Measurements from ENCODE around the gene CPLANE1.

CPLANE1 gene

DNA sequence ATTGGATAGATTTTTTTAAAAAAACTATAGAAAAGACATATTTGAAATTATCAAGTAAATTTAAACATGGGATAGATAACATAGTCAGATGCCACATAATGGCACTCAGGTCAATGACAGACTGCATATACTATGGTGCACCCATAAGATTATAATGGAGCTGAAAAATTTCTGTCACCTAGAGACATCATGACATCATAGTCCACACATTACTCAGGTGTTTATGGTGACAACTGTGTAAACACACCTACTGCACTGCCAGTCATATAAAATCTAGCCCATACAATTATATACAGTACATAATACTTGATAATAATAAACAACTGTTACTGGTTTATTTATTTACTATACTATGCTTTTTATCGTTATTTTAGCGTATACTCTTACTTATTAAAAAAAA is 58.6 kb downstream of the CPLANE1 start:
- no peak for TF ChIP-seq SIN3A (IDR thresholded peaks at IDR 0.05; ENCODE audit: borderline replicate concordance, insufficient read depth, low read length)
- no peak for TF ChIP-seq POLR2AphosphoS5 (IDR thresholded peaks at IDR 0.05; ENCODE audit: low read depth, low read length)
- TF ChIP-seq REST (IDR thresholded peaks at IDR 0.05; ENCODE audit: insufficient read depth in 1 of 2, low read depth in 2 of 2, low read length in 2 of 2), result no peak
- no peak for TF ChIP-seq FOXP2 (optimal IDR thresholded peaks at IDR 0.05; ENCODE audit: borderline replicate concordance, extremely low read depth, extremely low read length, insufficient read depth)
- TF ChIP-seq TAF1 (IDR thresholded peaks at IDR 0.05; ENCODE audit: borderline replicate concordance, insufficient read depth, low read length), result no peak

DNA sequence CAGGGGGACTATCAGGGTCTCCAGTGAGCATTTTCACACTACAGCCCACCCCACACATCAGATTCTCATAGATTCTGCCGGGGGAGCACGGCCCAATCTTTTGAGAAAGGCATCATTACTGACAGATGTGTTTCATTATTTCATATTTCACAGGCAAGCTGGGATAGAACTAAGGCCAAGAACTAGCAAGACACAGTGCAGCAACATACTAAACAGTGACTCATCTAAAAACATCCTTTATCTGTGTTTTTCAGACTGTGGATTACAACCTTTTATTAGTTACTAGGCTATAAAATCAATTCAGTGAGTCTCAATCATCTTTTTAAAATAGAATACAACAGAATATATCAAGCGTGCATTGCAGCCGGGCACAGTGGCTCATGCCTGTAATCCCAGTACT is 59.8 kb downstream of the CPLANE1 start:
- TF ChIP-seq FOXP2 (optimal IDR thresholded peaks at IDR 0.05; ENCODE audit: borderline replicate concordance, extremely low read depth, extremely low read length, insufficient read depth) (no peak), TAF1 (IDR thresholded peaks at IDR 0.05; ENCODE audit: borderline replicate concordance, insufficient read depth, low read length) (no peak), REST (IDR thresholded peaks at IDR 0.05; ENCODE audit: insufficient read depth in 1 of 2, low read depth in 2 of 2, low read length in 2 of 2) (no peak), POLR2AphosphoS5 (IDR thresholded peaks at IDR 0.05; ENCODE audit: low read depth, low read length) (no peak), SIN3A (IDR thresholded peaks at IDR 0.05; ENCODE audit: borderline replicate concordance, insufficient read depth, low read length) (no peak)

DNA sequence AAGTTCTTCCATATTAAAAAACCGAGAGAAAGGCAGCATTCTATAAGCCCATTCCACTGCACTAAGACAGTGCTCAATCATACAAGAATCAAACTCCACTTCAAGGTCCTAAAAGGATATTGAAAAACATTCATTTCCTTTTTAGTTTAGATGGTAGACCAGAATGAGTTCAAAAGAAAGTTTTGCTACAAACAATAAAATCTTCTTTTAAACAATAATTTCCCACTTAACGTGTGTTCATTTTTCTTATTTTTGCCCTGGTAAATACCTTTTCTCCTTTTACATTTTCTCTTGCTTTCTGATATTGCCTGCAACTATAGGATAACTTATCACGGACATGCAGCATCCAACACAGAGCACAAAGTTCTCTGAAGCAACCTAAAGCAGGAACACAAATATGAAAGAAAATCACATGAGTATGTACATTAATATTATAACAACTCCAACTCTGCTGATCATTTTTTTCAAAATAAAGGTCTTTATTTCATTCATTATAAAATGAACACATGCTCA is 61.7 kb downstream of the CPLANE1 start:
- no peak for TF ChIP-seq SIN3A (IDR thresholded peaks at IDR 0.05; ENCODE audit: borderline replicate concordance, insufficient read depth, low read length)
- TF ChIP-seq FOXP2 (optimal IDR thresholded peaks at IDR 0.05; ENCODE audit: borderline replicate concordance, extremely low read depth, extremely low read length, insufficient read depth), result no peak
- no peak for TF ChIP-seq REST (IDR thresholded peaks at IDR 0.05; ENCODE audit: insufficient read depth in 1 of 2, low read depth in 2 of 2, low read length in 2 of 2)
- TF ChIP-seq TAF1 (IDR thresholded peaks at IDR 0.05; ENCODE audit: borderline replicate concordance, insufficient read depth, low read length), result no peak
- TF ChIP-seq POLR2AphosphoS5 (IDR thresholded peaks at IDR 0.05; ENCODE audit: low read depth, low read length), result no peak

GRCh38 chr5:37184748-37185364 is 64.3 kb downstream of the CPLANE1 start:
- TF ChIP-seq TAF1 (IDR thresholded peaks at IDR 0.05; ENCODE audit: borderline replicate concordance, insufficient read depth, low read length) (no peak), REST (IDR thresholded peaks at IDR 0.05; ENCODE audit: insufficient read depth in 1 of 2, low read depth in 2 of 2, low read length in 2 of 2) (no peak), POLR2AphosphoS5 (IDR thresholded peaks at IDR 0.05; ENCODE audit: low read depth, low read length) (no peak)

DNA sequence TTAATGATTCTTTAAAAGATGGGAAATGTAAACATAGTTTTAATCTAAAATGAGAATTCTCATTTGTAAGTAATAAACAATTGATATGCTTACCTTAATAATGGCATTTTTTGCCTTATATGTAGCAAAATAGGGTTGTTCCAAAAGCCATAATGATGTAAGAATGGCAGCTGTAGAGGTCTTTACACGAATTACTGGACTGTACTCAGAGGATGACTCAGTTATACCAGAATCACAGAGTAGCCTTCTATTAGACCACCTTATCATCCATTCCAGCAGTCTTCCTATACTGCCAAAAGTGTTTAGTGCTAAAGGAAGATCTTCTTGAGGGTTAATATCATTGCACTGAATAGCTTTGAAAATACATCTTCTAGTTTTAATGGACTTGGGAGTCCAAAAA is 66.5 kb downstream of the CPLANE1 start:
- TF ChIP-seq REST (IDR thresholded peaks at IDR 0.05; ENCODE audit: insufficient read depth in 1 of 2, low read depth in 2 of 2, low read length in 2 of 2) (no peak), FOXP2 (optimal IDR thresholded peaks at IDR 0.05; ENCODE audit: borderline replicate concordance, extremely low read depth, extremely low read length, insufficient read depth) (no peak), POLR2AphosphoS5 (IDR thresholded peaks at IDR 0.05; ENCODE audit: low read depth, low read length) (no peak), TAF1 (IDR thresholded peaks at IDR 0.05; ENCODE audit: borderline replicate concordance, insufficient read depth, low read length) (no peak), SIN3A (IDR thresholded peaks at IDR 0.05; ENCODE audit: borderline replicate concordance, insufficient read depth, low read length) (no peak)

All from PFSK-1 (cell line).